ENCODE measurements around the gene SLC26A11. TPM values are rescaled to one million over a fixed set of nuclear protein-coding genes. Genes with fewer than 3 reads are reported as not detected.

Gene SLC26A11
- total and polyA plus RNA-seq, 2 donors (not counting 1 experiment from before 2014, with no cell fraction given) = 10.1 to 31.4 TPM

DNA sequence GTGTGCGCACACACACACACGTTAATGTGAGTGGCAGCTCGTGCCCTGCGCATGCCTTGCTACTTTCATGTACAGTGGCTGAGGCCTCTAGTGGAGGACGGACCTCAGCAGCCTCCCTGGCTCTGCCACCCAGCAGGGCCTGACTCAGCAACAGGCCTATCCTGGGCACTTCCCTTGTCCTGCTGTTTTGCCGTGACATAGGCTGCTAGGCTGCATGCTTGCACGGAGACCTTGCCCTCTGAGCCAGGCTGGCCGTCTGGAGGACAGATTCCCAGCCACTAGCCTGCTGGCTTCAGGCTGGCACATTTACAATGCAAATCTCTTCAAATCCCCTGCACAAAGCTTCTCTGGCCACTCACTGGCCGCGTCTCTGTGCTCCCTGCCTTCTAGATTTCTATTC lies 49.9 kb downstream of the SLC26A11 start:
- Histone ChIP-seq H3K27me3 (replicated peaks in 1 of 4; ENCODE audit: control extremely low read depth in 1 of 4, control insufficient read depth in 3 of 4, insufficient read depth in 4 of 4, low read length in 3 of 4) (no peaks in the 10 kb centered on the region), H3K4me1 (ENCODE audit: control insufficient read depth in 2 of 2, insufficient read depth in 2 of 2, low read length in 2 of 2) (peaks cover 7 to 17% of the 10 kb centered on the region in 2 donors), H3K4me3 (ENCODE audit: control extremely low read depth in 1 of 5, extremely low read depth in 1 of 5, insufficient read depth in 1 of 5, low read depth in 2 of 5, low read length in 4 of 5) (no peak overlapping the region), H3K4me2 (replicated peaks; ENCODE audit: low read depth, low read length, poor library complexity, severe bottlenecking) (no peak overlapping the region), H3K9ac (ENCODE audit: low read length) (no peak overlapping the region), H3K36me3 (replicated peaks in 1 of 2; ENCODE audit: control extremely low read depth in 1 of 2, control insufficient read depth in 1 of 2, extremely low read depth in 1 of 2, insufficient read depth in 2 of 2, low read length in 1 of 2) (peaks cover 3 to 66% of the 10 kb centered on the region in 2 experiments), H4K20me1 (ENCODE audit: control insufficient read depth, insufficient read depth, low read length, poor library complexity, severe bottlenecking) (peaks cover 81% of the 10 kb centered on the region), H3K9me3 (ENCODE audit: control extremely low read depth in 1 of 3, control insufficient read depth in 2 of 3, insufficient read depth in 1 of 3, low read length in 2 of 3) (no peaks in the 10 kb centered on the region), H3K27ac (ENCODE audit: low read length in 2 of 2) (no peak overlapping the region), H3K79me2 (ENCODE audit: control insufficient read depth, insufficient read depth, low read length) (peaks cover 90% of the 10 kb centered on the region), H2AFZ (ENCODE audit: insufficient read depth, low read depth, low read length, poor library complexity, severe bottlenecking) (no peak overlapping the region)
- ChIA-PET CTCF (interaction anchor here (0.9 to 1.4 kb wide), 4 partner anchors 73 to 169 kb away, joined by 3 to 4 read pairs (median 4); partner anchors contain the start of gene GAA), POLR2A (no interaction called here)
- Mint-ChIP-seq H3K9me3 (ENCODE audit: insufficient read depth) (no peaks in the 10 kb centered on the region), H3K4me1 (peaks cover 25% of the 10 kb centered on the region), H3K4me3 (no peak overlapping the region), H3K27ac (no peak overlapping the region), H3K27me3 (no peaks in the 10 kb centered on the region)
- 92% methylated on average over 10 of the region's 10 CpGs for WGBS (ENCODE audit: insufficient coverage)
- DNase-seq (no peak), ATAC-seq (ENCODE audit: low read depth) (no peak)
- intact Hi-C loops (cut with micrococcal nuclease) = no loop called here
- TF ChIP-seq EZH2 (IDR thresholded peaks at IDR 0.05; ENCODE audit: borderline replicate concordance, insufficient read depth, low read depth, low read length, poor library complexity, severe bottlenecking) = no peak
- no peak for TF ChIP-seq CTCF (IDR thresholded peaks at IDR 0.05)

- peaks cover 90% of the 10 kb centered on the region for H3K79me2 ChIP-seq (ENCODE audit: control insufficient read depth, insufficient read depth, low read length)
- H3K9ac ChIP-seq (ENCODE audit: low read length) = no peak overlapping the region
- Mint-ChIP-seq H3K27ac (no peak overlapping the region), H3K9me3 (ENCODE audit: insufficient read depth) (no peaks in the 10 kb centered on the region), H3K27me3 (no peaks in the 10 kb centered on the region), H3K4me1 (peaks cover 20% of the 10 kb centered on the region), H3K4me3 (no peak overlapping the region)
- H3K27me3 ChIP-seq (replicated peaks in 1 of 4; ENCODE audit: control extremely low read depth in 1 of 4, control insufficient read depth in 3 of 4, insufficient read depth in 4 of 4, low read length in 3 of 4) = no peaks in the 10 kb centered on the region
- no peak for DNase-seq
- intact Hi-C loops (cut with micrococcal nuclease) = no loop called here
- ChIA-PET POLR2A (no interaction called here), CTCF (interaction anchor here (0.9 to 1.4 kb wide), 3 partner anchors 74 to 169 kb away, joined by 3 to 4 read pairs (median 3); partner anchors contain the start of gene GAA)
- TF ChIP-seq EZH2 (IDR thresholded peaks at IDR 0.05; ENCODE audit: borderline replicate concordance, insufficient read depth, low read depth, low read length, poor library complexity, severe bottlenecking) = no peak
- no peak for TF ChIP-seq CTCF (IDR thresholded peaks at IDR 0.05)
- 100% methylated on average over 3 of the region's 4 CpGs for WGBS (ENCODE audit: insufficient coverage)
- H3K9me3 ChIP-seq (ENCODE audit: control extremely low read depth in 1 of 3, control insufficient read depth in 2 of 3, insufficient read depth in 1 of 3, low read length in 2 of 3) = no peaks in the 10 kb centered on the region
- H3K4me2 ChIP-seq (replicated peaks; ENCODE audit: low read depth, low read length, poor library complexity, severe bottlenecking) = no peak overlapping the region
- no peak overlapping the region for H3K4me3 ChIP-seq (ENCODE audit: control extremely low read depth in 1 of 5, extremely low read depth in 1 of 5, insufficient read depth in 1 of 5, low read depth in 2 of 5, low read length in 4 of 5)
- peaks cover 2 to 10% of the 10 kb centered on the region in 2 donors for H3K4me1 ChIP-seq (ENCODE audit: control insufficient read depth in 2 of 2, insufficient read depth in 2 of 2, low read length in 2 of 2)
- peaks cover 3 to 66% of the 10 kb centered on the region in 2 experiments for H3K36me3 ChIP-seq (replicated peaks in 1 of 2; ENCODE audit: control extremely low read depth in 1 of 2, control insufficient read depth in 1 of 2, extremely low read depth in 1 of 2, insufficient read depth in 2 of 2, low read length in 1 of 2)
- peak; percentile 61 for ATAC-seq (ENCODE audit: low read depth)
- peaks cover 81% of the 10 kb centered on the region for H4K20me1 ChIP-seq (ENCODE audit: control insufficient read depth, insufficient read depth, low read length, poor library complexity, severe bottlenecking)
- H2AFZ ChIP-seq (ENCODE audit: insufficient read depth, low read depth, low read length, poor library complexity, severe bottlenecking) = no peak overlapping the region
- H3K27ac ChIP-seq (ENCODE audit: low read length in 2 of 2) = no peak overlapping the region
Observed at GRCh38 chr17:80270836-80271235, 50.6 kb downstream of the SLC26A11 start.
